ENCODE measurements around the gene WAPL.

Gene WAPL

GRCh38 chr10:86450806-86451603 is 70.6 kb downstream of the WAPL start:
- DNase-seq, result no peak

GRCh38 chr10:86449926-86450558 is 71.5 kb downstream of the WAPL start:
- DNase-seq, result no peak

GRCh38 chr10:86447432-86447831 is 74.2 kb downstream of the WAPL start:
- no peak for DNase-seq

- DNase-seq, result no peak
These were observed 74.6 kb downstream of the WAPL start for GRCh38 chr10:86446987-86447386.

GRCh38 chr10:86446440-86446839 is 75.2 kb downstream of the WAPL start:
- DNase-seq, result no peak

- no peak for DNase-seq
These were observed 77.7 kb downstream of the WAPL start for GRCh38 chr10:86443936-86444335.

DNA sequence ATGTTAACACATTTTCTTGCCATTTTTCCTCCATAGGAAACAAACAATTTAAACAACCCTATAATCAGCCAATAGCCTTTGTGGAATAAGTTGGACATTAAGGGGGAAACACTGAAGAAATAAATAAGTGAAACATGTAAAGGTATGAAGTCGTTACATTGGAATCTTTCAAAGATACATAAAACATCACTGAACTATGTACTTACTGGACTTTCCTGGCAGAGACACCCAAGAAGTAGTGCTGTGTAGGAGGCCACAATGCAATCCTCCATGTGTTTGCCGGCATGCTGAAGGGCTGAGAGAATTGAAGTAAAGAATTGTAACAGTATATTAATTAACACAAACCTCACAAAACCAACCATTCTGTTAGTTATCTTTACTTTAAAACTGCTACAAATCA is 78.5 kb downstream of the WAPL start:
- no peak for DNase-seq

GRCh38 chr10:86440874-86441843 is 80.4 kb downstream of the WAPL start:
- DNase-seq, result no peak

- DNase-seq, result no peak
These were observed 82.0 kb downstream of the WAPL start for GRCh38 chr10:86439544-86439943.

- no peak for DNase-seq
These were observed 83.4 kb downstream of the WAPL start for GRCh38 chr10:86438091-86438749.

GRCh38 chr10:86437447-86437846 is 84.1 kb downstream of the WAPL start:
- no peak for DNase-seq

GRCh38 chr10:86436963-86437362 is 84.6 kb downstream of the WAPL start:
- DNase-seq, result no peak

GRCh38 chr10:86434656-86435055 is 86.9 kb downstream of the WAPL start:
- DNase-seq, result no peak

GRCh38 chr10:86423739-86424138 is 97.9 kb downstream of the WAPL start:
- DNase-seq, result no peak

DNA sequence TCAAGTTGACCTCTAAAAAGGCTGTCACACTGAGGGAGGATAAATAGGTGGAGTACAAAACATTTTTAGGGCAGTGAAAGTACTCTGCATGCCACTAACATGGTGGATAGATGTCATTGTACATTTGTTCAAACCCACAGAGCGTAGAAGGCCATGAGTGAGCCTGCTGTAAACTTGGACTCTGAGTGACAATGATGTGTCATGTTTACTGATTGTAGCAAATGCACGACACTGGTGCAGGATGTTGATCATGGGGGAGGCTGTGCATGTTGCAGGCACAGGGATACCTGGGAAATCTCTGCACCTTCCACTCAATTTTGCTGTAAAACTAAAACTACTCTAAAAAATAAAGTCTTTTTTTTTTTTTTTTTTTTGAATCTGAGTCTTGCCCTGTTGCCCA is 102.5 kb downstream of the WAPL start:
- DNase-seq, result no peak

DNA sequence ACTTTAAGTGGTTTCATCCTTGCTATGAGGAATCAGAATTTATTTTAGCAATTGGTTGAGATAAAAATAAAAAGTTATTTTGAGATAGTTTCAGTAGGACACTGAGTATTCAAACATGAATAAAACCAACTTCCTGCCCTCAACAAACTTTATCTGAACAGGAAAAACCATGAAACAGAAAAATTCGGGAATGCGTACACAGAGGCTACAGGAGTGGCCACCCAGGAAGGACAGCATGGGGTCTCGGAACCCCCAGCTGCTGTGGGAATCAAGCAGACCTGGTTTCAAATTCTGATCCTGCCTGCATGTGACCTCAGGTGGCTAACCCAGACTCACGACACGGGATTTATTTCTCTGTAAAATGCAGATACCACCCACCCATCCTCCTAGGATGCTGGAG is 106.0 kb downstream of the WAPL start:
- no peak for DNase-seq

GRCh38 chr10:86415116-86415515 is 106.5 kb downstream of the WAPL start:
- no peak for DNase-seq

GRCh38 chr10:86413046-86413728 is 108.4 kb downstream of the WAPL start:
- no peak for DNase-seq

GRCh38 chr10:86411852-86412560 is 109.6 kb downstream of the WAPL start:
- DNase-seq, result no peak

DNA sequence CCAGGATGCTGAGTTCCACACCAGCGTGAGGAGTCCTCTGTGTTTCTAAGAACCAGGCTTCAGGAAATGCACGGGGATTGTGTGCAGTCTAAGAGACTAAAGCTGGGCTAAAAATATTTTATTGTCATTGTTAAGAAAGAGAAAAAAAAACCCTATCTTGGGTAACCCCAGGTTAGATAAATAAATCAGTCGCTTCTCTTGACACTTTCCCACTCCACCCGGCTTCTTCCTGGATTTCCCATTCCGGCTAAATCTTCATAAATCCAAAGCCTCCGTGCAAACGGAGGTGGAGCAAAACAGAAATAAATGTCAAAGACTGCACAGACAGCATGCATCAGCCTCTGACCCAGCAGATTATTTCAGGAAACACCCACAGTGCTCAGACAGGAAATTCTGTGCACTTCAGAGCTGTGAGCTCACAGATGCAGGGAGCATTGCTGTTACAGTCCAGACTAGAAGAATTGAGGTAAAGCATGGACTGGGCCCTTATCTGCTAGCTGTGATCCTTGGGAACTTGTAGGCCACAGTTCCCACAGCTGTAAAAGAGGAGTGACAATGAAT is 110.2 kb downstream of the WAPL start:
- no peak for DNase-seq

GRCh38 chr10:86410542-86411124 is 111.0 kb downstream of the WAPL start:
- no peak for DNase-seq
